Peyer's patch (tissue), 4 donors: ENCODE data around the gene WDR86. TPM values are rescaled to one million over a fixed set of nuclear protein-coding genes. Genes with fewer than 3 reads are reported as not detected.

Experiments used
- DNase-seq, 3 donors: peaks; one replicate each; pipeline ENCODE4 v3.0.0-alpha.2; 2017 to 2019
- H3K27ac ChIP-seq, 4 donors: fragments of 200-600 bp; sonication (generic); one replicate each; pipeline ENCODE4 v1.5.1; 2016 to 2019
- H3K27me3 ChIP-seq, 2 donors: fragments of 200-600 bp; sonication (generic); one replicate each; pipeline ENCODE4 v1.5.1; 2019
- H3K36me3 ChIP-seq, 3 donors: fragments of 200-600 bp; sonication (generic); one replicate each; pipeline ENCODE4 v1.5.1; 2016 to 2019
- H3K4me1 ChIP-seq, 4 donors: fragments of 200-600 bp; sonication (generic); one replicate each; pipeline ENCODE4 v1.5.1; 2016 to 2019
- H3K4me3 ChIP-seq, 4 donors: fragments of 200-600 bp; sonication (generic); 1 replicate in 3 of 4; 2 replicates in 1 of 4; pipeline ENCODE4 v1.5.1; 2016 to 2019; ENCODE audit warnings: mild to moderate bottlenecking in 1 of 4
- H3K9me3 ChIP-seq, 4 donors: fragments of 200-600 bp; sonication (generic); one replicate each; pipeline ENCODE4 v1.5.1; 2016 to 2019; ENCODE audit warnings: mild to moderate bottlenecking in 1 of 4
- CTCF ChIP-seq, 6 experiments: fragments of 450-650 bp in 4 of 6; fragments of 200-600 bp in 2 of 6; sonication (generic) in 1 of 6; IDR thresholded peaks; one replicate each; pipeline ENCODE4 v1.5.1; 2017 to 2019; ENCODE audit warnings: antibody characterized with exemption in 6 of 6, mild to moderate bottlenecking in 3 of 6, moderate library complexity in 1 of 6
- POLR2A ChIP-seq, 2 donors: fragments of 450-650 bp; IDR thresholded peaks; one replicate each; pipeline ENCODE4 v1.5.1; 2017; ENCODE audit warnings: antibody characterized with exemption in 2 of 2, mild to moderate bottlenecking in 2 of 2, moderate library complexity in 2 of 2
- total RNA-seq, 4 donors: library from RNA; depleted of rRNA; stranded (reverse); fragments of >200 nt; gene quantifications; one replicate each; pipeline ENCODE4 v1.1.0, GENCODE V29; 2016

Gene WDR86
- total RNA-seq, 4 donors from 2014 or later: 5.9 to 13.2 (median 6.6) TPM; not detected in 1

GRCh38 chr7:151435103-151435916 lies 25.5 kb upstream of the WDR86 start:
- H3K27ac ChIP-seq: no peak overlapping the region
- no peak for TF ChIP-seq CTCF (IDR thresholded peaks at IDR 0.05)
- no peak for TF ChIP-seq POLR2A (IDR thresholded peaks at IDR 0.05)
- H3K4me3 ChIP-seq: no peak overlapping the region
- H3K27me3 ChIP-seq: no peaks in the 10 kb centered on the region
- no peaks in the 10 kb centered on the region for H3K36me3 ChIP-seq
- H3K4me1 ChIP-seq: peaks cover 0 to 10% (median 0%) of the 10 kb centered on the region in 4 donors
- no peaks in the 10 kb centered on the region for H3K9me3 ChIP-seq
- no peak for DNase-seq

- Histone ChIP-seq H3K4me3 (no peak overlapping the region), H3K27me3 (no peaks in the 10 kb centered on the region), H3K4me1 (peaks cover 0 to 2% (median 0%) of the 10 kb centered on the region in 4 donors), H3K36me3 (no peaks in the 10 kb centered on the region), H3K9me3 (no peaks in the 10 kb centered on the region), H3K27ac (no peak overlapping the region)
- TF ChIP-seq POLR2A (IDR thresholded peaks at IDR 0.05): no peak
- no peak for TF ChIP-seq CTCF (IDR thresholded peaks at IDR 0.05)
- no peak for DNase-seq
Measured at GRCh38 chr7:151434549-151434948, 24.7 kb upstream of the WDR86 start.

- Histone ChIP-seq H3K36me3 (no peaks in the 10 kb centered on the region), H3K27ac (no peak overlapping the region), H3K4me3 (no peak overlapping the region), H3K4me1 (peaks cover 0 to 5% (median 0%) of the 10 kb centered on the region in 4 donors), H3K9me3 (no peaks in the 10 kb centered on the region), H3K27me3 (no peaks in the 10 kb centered on the region)
- TF ChIP-seq CTCF (IDR thresholded peaks at IDR 0.05) (no peak), POLR2A (IDR thresholded peaks at IDR 0.05) (no peak)
- no peak for DNase-seq
Measured at GRCh38 chr7:151433721-151434400, 24.0 kb upstream of the WDR86 start.

- peak in 1 of 3 donors; percentile 28 for DNase-seq
- H3K4me1 ChIP-seq: peaks cover 0 to 6% (median 0%) of the 10 kb centered on the region in 4 donors
- H3K27ac ChIP-seq: peak overlapping the region in 1 of 4 donors; percentile 38
- no peaks in the 10 kb centered on the region for H3K9me3 ChIP-seq
- H3K36me3 ChIP-seq: no peaks in the 10 kb centered on the region
- TF ChIP-seq POLR2A (IDR thresholded peaks at IDR 0.05): no peak
- TF ChIP-seq CTCF (IDR thresholded peaks at IDR 0.05): peak in 2 of 6 experiments; percentile 11
- no peaks in the 10 kb centered on the region for H3K27me3 ChIP-seq
- no peak overlapping the region for H3K4me3 ChIP-seq
Measured at GRCh38 chr7:151432658-151433521, 23.1 kb upstream of the WDR86 start.

GRCh38 chr7:151431768-151432311 lies 22.0 kb upstream of the WDR86 start:
- H3K27me3 ChIP-seq: no peaks in the 10 kb centered on the region
- H3K36me3 ChIP-seq: no peaks in the 10 kb centered on the region
- H3K9me3 ChIP-seq: no peaks in the 10 kb centered on the region
- TF ChIP-seq POLR2A (IDR thresholded peaks at IDR 0.05) (no peak), CTCF (IDR thresholded peaks at IDR 0.05) (no peak)
- H3K27ac ChIP-seq: no peak overlapping the region
- H3K4me3 ChIP-seq: no peak overlapping the region
- peaks cover 0 to 6% (median 0%) of the 10 kb centered on the region in 4 donors for H3K4me1 ChIP-seq
- no peak for DNase-seq
